Thyroid gland (tissue), 4 donors: ENCODE results near the gene WNT3. TPM values are rescaled to one million over a fixed set of nuclear protein-coding genes. Genes with fewer than 3 reads are reported as not detected.

Source experiments
- DNase-seq, 2 donors: peaks; one replicate each; pipeline ENCODE4 v3.0.0-alpha.2; 2019
- H3K27ac ChIP-seq, 3 donors: fragments of 200-600 bp; sonication (generic); 1 replicate in 2 of 3; 2 replicates in 1 of 3; pipeline ENCODE4 v1.5.1; 2016 to 2019; ENCODE audit warnings: mild to moderate bottlenecking in 1 of 3, moderate library complexity in 1 of 3
- H3K27me3 ChIP-seq: fragments of 200-600 bp; sonication (generic); one replicate; pipeline ENCODE4 v1.5.1; 2019
- H3K36me3 ChIP-seq, 2 donors: fragments of 200-600 bp; sonication (generic); one replicate each; pipeline ENCODE4 v1.5.1; 2016 to 2019
- H3K4me1 ChIP-seq, 2 donors: fragments of 200-600 bp; sonication (generic); one replicate each; pipeline ENCODE4 v1.5.1; 2017 to 2019
- H3K4me3 ChIP-seq, 3 donors: fragments of 200-600 bp; sonication (generic); replicated peaks in 1 of 3; 1 replicate in 2 of 3; 2 replicates in 1 of 3; pipeline ENCODE4 v1.5.1; 2016; ENCODE audit warnings: mild to moderate bottlenecking in 1 of 3
- H3K9me3 ChIP-seq: fragments of 200-600 bp; sonication (generic); one replicate; pipeline ENCODE4 v1.5.1; 2017
- CTCF ChIP-seq, 6 experiments: fragments of 200-600 bp in 3 of 6; fragments of 450-650 bp in 3 of 6; sonication (generic) in 3 of 6; IDR thresholded peaks; one replicate each; pipeline ENCODE4 v1.5.1; 2016 to 2019; ENCODE audit warnings: antibody characterized with exemption in 6 of 6, mild to moderate bottlenecking in 2 of 6, inconsistent platforms in 1 of 6, moderate library complexity in 1 of 6
- POLR2A ChIP-seq, 2 donors: fragments of 450-650 bp; IDR thresholded peaks; one replicate each; pipeline ENCODE4 v1.6.1; 2017; ENCODE audit warnings: antibody characterized with exemption in 2 of 2, mild to moderate bottlenecking in 2 of 2, moderate library complexity in 1 of 2
- WGBS, 2 donors: methylation state at CpG; one replicate each; pipeline ENCODE4 v1.1.5; 2017; 5-methylcytosine and 5-hydroxymethylcytosine counted together
- intact Hi-C: fragments of 100-400 bp; cut with DNase I; formaldehyde crosslinking; loops from one replicate; pipeline ENCODE4 v1.15.1; 2023
- total RNA-seq, 4 donors: library from RNA; depleted of rRNA; stranded (reverse); fragments of >200 nt; gene quantifications; one replicate each; pipeline ENCODE4 v1.2.3, GENCODE V29; 2016

WNT3 gene
- total RNA-seq, 4 donors from 2014 or later = 0.68 to 2.4 (median 0.82) TPM

GRCh38 chr17:46812624-46813318, 5.7 kb downstream of the WNT3 start:
- intact Hi-C loops = no loop called here
- DNase-seq = no peak
- 65 to 73% methylated on average over 6 of the region's 6 CpGs for WGBS, 2 donors
- Histone ChIP-seq H3K4me1 (no peaks in the 10 kb centered on the region), H3K9me3 (no peaks in the 10 kb centered on the region), H3K27ac (no peak overlapping the region), H3K27me3 (peaks cover 6% of the 10 kb centered on the region), H3K4me3 (no peak overlapping the region), H3K36me3 (no peaks in the 10 kb centered on the region)
- no peak for TF ChIP-seq CTCF (IDR thresholded peaks at IDR 0.05)
- TF ChIP-seq POLR2A (IDR thresholded peaks at IDR 0.05) = no peak

- intact Hi-C loops = no loop called here
- no peak overlapping the region for H3K27ac ChIP-seq
- no peak for TF ChIP-seq POLR2A (IDR thresholded peaks at IDR 0.05)
- no peak for TF ChIP-seq CTCF (IDR thresholded peaks at IDR 0.05)
- DNase-seq = no peak
- WGBS, 2 donors = 49 to 64% methylated on average over 10 to 11 of the region's 11 CpGs
- H3K4me3 ChIP-seq = no peak overlapping the region
- no peaks in the 10 kb centered on the region for H3K9me3 ChIP-seq
- no peaks in the 10 kb centered on the region for H3K27me3 ChIP-seq
- no peaks in the 10 kb centered on the region for H3K4me1 ChIP-seq
- no peaks in the 10 kb centered on the region for H3K36me3 ChIP-seq
These were observed 6.4 kb downstream of the WNT3 start for GRCh38 chr17:46811978-46812583.

- no peak for DNase-seq
- Histone ChIP-seq H3K36me3 (no peaks in the 10 kb centered on the region), H3K4me3 (no peak overlapping the region), H3K4me1 (no peaks in the 10 kb centered on the region), H3K27ac (no peak overlapping the region), H3K9me3 (no peaks in the 10 kb centered on the region), H3K27me3 (no peaks in the 10 kb centered on the region)
- intact Hi-C loops = no loop called here
- no peak for TF ChIP-seq POLR2A (IDR thresholded peaks at IDR 0.05)
- no peak for TF ChIP-seq CTCF (IDR thresholded peaks at IDR 0.05)
- 91 to 94% methylated on average over 9 to 10 of the region's 10 CpGs for WGBS, 2 donors
These were observed 7.7 kb downstream of the WNT3 start for GRCh38 chr17:46810837-46811236.

- Histone ChIP-seq H3K9me3 (no peaks in the 10 kb centered on the region), H3K27ac (no peak overlapping the region), H3K36me3 (no peaks in the 10 kb centered on the region), H3K4me3 (no peak overlapping the region), H3K4me1 (no peaks in the 10 kb centered on the region), H3K27me3 (no peaks in the 10 kb centered on the region)
- intact Hi-C loops = no loop called here
- no peak for TF ChIP-seq CTCF (IDR thresholded peaks at IDR 0.05)
- no peak for TF ChIP-seq POLR2A (IDR thresholded peaks at IDR 0.05)
- no peak for DNase-seq
- 68 to 71% methylated on average over 7 to 8 of the region's 8 CpGs for WGBS, 2 donors
These were observed 9.4 kb downstream of the WNT3 start for GRCh38 chr17:46809110-46809571.

- H3K4me3 ChIP-seq = no peak overlapping the region
- H3K4me1 ChIP-seq = no peaks in the 10 kb centered on the region
- no peak overlapping the region for H3K27ac ChIP-seq
- no peaks in the 10 kb centered on the region for H3K36me3 ChIP-seq
- H3K9me3 ChIP-seq = no peaks in the 10 kb centered on the region
- no peaks in the 10 kb centered on the region for H3K27me3 ChIP-seq
- DNase-seq = no peak
- TF ChIP-seq CTCF (IDR thresholded peaks at IDR 0.05) (no peak), POLR2A (IDR thresholded peaks at IDR 0.05) (no peak)
- WGBS, 2 donors = 92 to 95% methylated on average over 6 of the region's 6 CpGs
- intact Hi-C loops = no loop called here
These were observed 12.7 kb downstream of the WNT3 start for GRCh38 chr17:46805771-46806170.
